Stimulated activated CD8-positive, alpha-beta memory T cell treated with anti-CD3 and anti-CD28 coated beads, Interleukin-15, amount 100 ng/mL, for 24 hours (primary cell): ENCODE results near the gene CDYL.
A peak's percentile ranks its signal among the peaks of the same experiment; 100 is the strongest.

ENCODE experiments used
- DNase-seq: peaks from one replicate; pipeline ENCODE4 v3.0.0-alpha.2; 2020; ENCODE audit warnings: low read depth

The CDYL gene

GRCh38 chr6:4776131-4776492 lies at the start of gene CDYL:
TSS of gene CDYL (plus strand) at chr6:4776404. CDS start at chr6:4776784, 380 bp downstream.
- DNase-seq: peak; percentile 83

- no peak for DNase-seq
Measured at GRCh38 chr6:4726645-4727044, 49.6 kb upstream of the CDYL start.

GRCh38 chr6:4727217-4727616 lies 49.0 kb upstream of the CDYL start:
- no peak for DNase-seq

- no peak for DNase-seq
Measured at GRCh38 chr6:4727671-4728435, 48.4 kb upstream of the CDYL start.

- DNase-seq: no peak
Measured at GRCh38 chr6:4728436-4728769, 47.8 kb upstream of the CDYL start.

- DNase-seq: no peak
Measured at GRCh38 chr6:4728926-4729325, 47.3 kb upstream of the CDYL start.

GRCh38 chr6:4731996-4732395 lies 44.2 kb upstream of the CDYL start:
- no peak for DNase-seq

GRCh38 chr6:4732691-4733315 lies 43.4 kb upstream of the CDYL start:
- no peak for DNase-seq

GRCh38 chr6:4736371-4736873 lies 39.8 kb upstream of the CDYL start:
- no peak for DNase-seq

- DNase-seq: no peak
Measured at GRCh38 chr6:4740032-4740431, 36.2 kb upstream of the CDYL start.

- no peak for DNase-seq
Measured at GRCh38 chr6:4743062-4743461, 33.1 kb upstream of the CDYL start.

- no peak for DNase-seq
Measured at GRCh38 chr6:4743926-4744325, 32.3 kb upstream of the CDYL start.

GRCh38 chr6:4747588-4747987 lies 28.6 kb upstream of the CDYL start:
- DNase-seq: no peak

- DNase-seq: no peak
Measured at GRCh38 chr6:4751823-4752464, 24.3 kb upstream of the CDYL start.

- DNase-seq: no peak
Measured at GRCh38 chr6:4756247-4756646, 20.0 kb upstream of the CDYL start.

GRCh38 chr6:4759997-4760396 lies 16.2 kb upstream of the CDYL start:
- no peak for DNase-seq

- DNase-seq: no peak
Measured at GRCh38 chr6:4760773-4761172, 15.4 kb upstream of the CDYL start.

- DNase-seq: no peak
Measured at GRCh38 chr6:4762294-4762693, 13.9 kb upstream of the CDYL start.

- no peak for DNase-seq
Measured at GRCh38 chr6:4763921-4764320, 12.3 kb upstream of the CDYL start.

- DNase-seq: no peak
Measured at GRCh38 chr6:4768815-4769214, 7.4 kb upstream of the CDYL start.

GRCh38 chr6:4772750-4773149 lies 3.5 kb upstream of the CDYL start:
- no peak for DNase-seq

- no peak for DNase-seq
Measured at GRCh38 chr6:4773181-4773580, 3.0 kb upstream of the CDYL start.

GRCh38 chr6:4774296-4774695 lies 1.9 kb upstream of the CDYL start:
- DNase-seq: no peak
